HepG2 (cell line): ENCODE measurements around the gene NLRP13.

ENCODE experiments used
- CHD4 ChIP-seq: fragments of 200-600 bp; sonication (generic); IDR thresholded peaks from 2 replicates; pipeline ENCODE4 v1.7.0; 2017; ENCODE audit warnings: mild to moderate bottlenecking, low read length, borderline replicate concordance
- EZH2 ChIP-seq: conservative IDR thresholded peaks from 2 replicates; pipeline ENCODE4 v1.6.1; 2012; ENCODE audit warnings: mild to moderate bottlenecking, low read depth, low read length, moderate library complexity
- RFX5 ChIP-seq: IDR thresholded peaks from 2 replicates; pipeline ENCODE4 v1.6.1; 2011; ENCODE audit warnings: low read depth, low read length, improper control_type of control experiment
- TP53 ChIP-seq: sonication (generic); formaldehyde crosslinking; conservative IDR thresholded peaks from 2 replicates; pipeline ENCODE4 v1.4.0; 2020; ENCODE audit warnings: missing genetic modification reagents
- ZBTB44 ChIP-seq: sonication (generic); formaldehyde crosslinking; IDR thresholded peaks from 2 replicates; pipeline ENCODE4 v1.4.0; 2020; ENCODE audit warnings: missing genetic modification reagents
- ZNF367 ChIP-seq: sonication (generic); formaldehyde crosslinking; IDR thresholded peaks from 2 replicates; pipeline ENCODE4 v1.4.0; 2020; ENCODE audit warnings: missing genetic modification reagents, borderline replicate concordance

GRCh38 chr19:55858401-55858800 lies 73.7 kb downstream of the NLRP13 start:
- TF ChIP-seq CHD4 (no peak), TP53 (CRISPR knock-in tag) (no peak), EZH2 (no peak), ZBTB44 (CRISPR knock-in tag) (no peak), RFX5 (no peak), ZNF367 (CRISPR knock-in tag) (no peak)
